Stimulated activated CD8-positive, alpha-beta memory T cell treated with anti-CD3 and anti-CD28 coated beads, Interleukin-7, amount 100 ng/mL, for 24 hours (primary cell): Measurements from ENCODE around the gene MGLL.
"Not testable (repeated sequence)": the region's sequence is repeated elsewhere in the genome, so short reads cannot be mapped to it uniquely, and the experiment has no call there.

Experiments
- DNase-seq: peaks from one replicate; pipeline ENCODE4 v3.0.0-alpha.2; 2020; ENCODE audit warnings: low read depth

The MGLL gene

GRCh38 chr3:127707851-127708411 is 114.4 kb downstream of the MGLL start:
- DNase-seq: no peak

- no peak for DNase-seq
These were observed 115.4 kb downstream of the MGLL start for GRCh38 chr3:127706785-127707351.

GRCh38 chr3:127706312-127706711 is 116.0 kb downstream of the MGLL start:
- DNase-seq: no peak

- DNase-seq: not testable (repeated sequence)
These were observed 117.5 kb downstream of the MGLL start for GRCh38 chr3:127704840-127705239.

GRCh38 chr3:127702151-127702578 is 120.2 kb downstream of the MGLL start:
- no peak for DNase-seq

- DNase-seq: no peak
These were observed 120.9 kb downstream of the MGLL start for GRCh38 chr3:127701280-127701911.

GRCh38 chr3:127700406-127700805 is 121.9 kb downstream of the MGLL start:
- no peak for DNase-seq

- DNase-seq: no peak
These were observed 122.7 kb downstream of the MGLL start for GRCh38 chr3:127699416-127700300.

GRCh38 chr3:127698691-127699415 is 123.5 kb downstream of the MGLL start:
- DNase-seq: no peak

- DNase-seq: no peak
These were observed 124.0 kb downstream of the MGLL start for GRCh38 chr3:127698286-127698685.

GRCh38 chr3:127697551-127698240 is 124.6 kb downstream of the MGLL start:
- DNase-seq: no peak

- no peak for DNase-seq
These were observed 127.7 kb downstream of the MGLL start for GRCh38 chr3:127694467-127695215.

- no peak for DNase-seq
These were observed 128.9 kb downstream of the MGLL start for GRCh38 chr3:127693336-127693843.

- no peak for DNase-seq
These were observed 129.6 kb downstream of the MGLL start for GRCh38 chr3:127692501-127693335.

GRCh38 chr3:127691974-127692373 is 130.3 kb downstream of the MGLL start:
- no peak for DNase-seq

- DNase-seq: no peak
These were observed 130.8 kb downstream of the MGLL start for GRCh38 chr3:127691489-127691888.

GRCh38 chr3:127690823-127691452 is 131.4 kb downstream of the MGLL start:
- no peak for DNase-seq

GRCh38 chr3:127690106-127690505 is 132.2 kb downstream of the MGLL start:
- DNase-seq: no peak

GRCh38 chr3:127689266-127689860 is 133.0 kb downstream of the MGLL start:
- DNase-seq: no peak
